GM11168 (cell line): ENCODE results near the gene GPR89A.
"Not testable (repeated sequence)": the region's sequence is repeated elsewhere in the genome, so short reads cannot be mapped to it uniquely, and the experiment has no call there.

Source experiments
- in situ Hi-C: fragments of 300-500 bp; cut with MboI; formaldehyde crosslinking; loops from one replicate; pipeline ENCODE4 v1.12.0; 2022; ENCODE audit warnings: low sequenced_read_pairs; ENCODE audit not compliant: unreplicated experiment

GPR89A gene

GRCh38 chr1:145673217-145673616 lies 65.4 kb downstream of the GPR89A start:
- in situ Hi-C loops, result not testable (repeated sequence)

GRCh38 chr1:145684858-145685257 lies 77.1 kb downstream of the GPR89A start:
- in situ Hi-C loops, result not testable (repeated sequence)

DNA sequence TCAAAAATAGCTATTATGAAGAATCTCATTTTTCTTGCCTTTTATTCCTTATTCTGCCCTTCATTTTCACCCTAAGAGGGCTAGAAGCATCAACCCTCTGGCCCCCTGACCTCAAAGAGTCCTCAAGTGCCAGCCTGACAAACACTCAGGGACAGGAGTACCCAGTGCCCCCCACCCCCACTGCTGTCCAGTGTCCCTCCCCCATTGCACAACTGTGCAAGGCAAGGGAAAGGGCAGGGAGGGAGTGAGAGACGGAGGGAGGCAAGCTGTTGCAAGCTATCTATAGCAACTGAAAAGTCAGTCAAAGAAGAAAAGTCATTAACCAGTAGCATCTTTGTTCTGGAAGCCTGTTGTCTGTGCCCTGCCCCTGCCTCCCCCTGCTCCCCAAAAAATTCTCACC lies 78.3 kb downstream of the GPR89A start:
- in situ Hi-C loops, result not testable (repeated sequence)

DNA sequence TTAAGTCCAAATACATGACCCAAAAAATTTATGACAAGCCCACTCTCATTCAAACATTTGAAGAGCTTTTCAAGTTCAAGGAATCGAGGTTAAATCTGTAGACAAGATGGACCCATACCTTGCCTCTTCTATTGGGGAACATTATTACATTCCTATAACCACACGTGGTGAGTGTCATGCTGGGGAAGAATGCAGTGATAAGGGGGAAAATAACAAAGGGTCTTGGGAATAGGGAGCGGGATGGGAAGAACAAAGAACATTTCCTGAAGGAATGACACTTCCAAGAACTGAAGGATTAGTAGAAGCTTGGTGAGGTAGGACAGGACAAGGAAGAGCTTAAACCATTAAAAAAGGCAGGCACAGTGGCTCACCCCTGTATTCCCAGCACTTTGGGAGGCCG lies 80.5 kb downstream of the GPR89A start:
- in situ Hi-C loops, result no loop called here

- in situ Hi-C loops, result no loop called here
Observed at GRCh38 chr1:145688924-145689323, 81.1 kb downstream of the GPR89A start.

DNA sequence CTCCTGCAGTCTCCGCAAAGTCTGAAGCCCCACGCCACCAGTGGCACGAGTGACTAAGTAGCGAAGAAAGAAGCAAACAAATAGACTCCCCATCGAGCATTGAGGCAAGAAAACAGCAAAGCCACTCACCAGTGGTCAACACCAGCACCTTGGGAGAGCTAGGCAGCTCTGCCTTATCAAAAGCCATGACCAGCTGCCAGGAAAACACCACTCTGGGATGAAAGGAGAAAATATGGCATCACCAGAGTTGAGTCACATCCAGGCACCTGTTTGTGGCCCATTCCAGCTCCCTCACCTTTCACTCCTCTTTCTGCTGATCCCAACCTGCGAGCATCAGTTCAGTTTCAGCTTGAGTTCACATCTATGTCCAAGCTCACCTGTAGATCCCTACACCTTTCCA lies 82.1 kb downstream of the GPR89A start:
- in situ Hi-C loops, result no loop called here

GRCh38 chr1:145690587-145691558 lies 83.1 kb downstream of the GPR89A start:
- in situ Hi-C loops, result no loop called here

GRCh38 chr1:145692785-145693443 lies 85.1 kb downstream of the GPR89A start:
- in situ Hi-C loops, result no loop called here

- in situ Hi-C loops, result no loop called here
Observed at GRCh38 chr1:145695821-145696629, 88.2 kb downstream of the GPR89A start.

- in situ Hi-C loops, result no loop called here
Observed at GRCh38 chr1:145696630-145696960, 88.8 kb downstream of the GPR89A start.

DNA sequence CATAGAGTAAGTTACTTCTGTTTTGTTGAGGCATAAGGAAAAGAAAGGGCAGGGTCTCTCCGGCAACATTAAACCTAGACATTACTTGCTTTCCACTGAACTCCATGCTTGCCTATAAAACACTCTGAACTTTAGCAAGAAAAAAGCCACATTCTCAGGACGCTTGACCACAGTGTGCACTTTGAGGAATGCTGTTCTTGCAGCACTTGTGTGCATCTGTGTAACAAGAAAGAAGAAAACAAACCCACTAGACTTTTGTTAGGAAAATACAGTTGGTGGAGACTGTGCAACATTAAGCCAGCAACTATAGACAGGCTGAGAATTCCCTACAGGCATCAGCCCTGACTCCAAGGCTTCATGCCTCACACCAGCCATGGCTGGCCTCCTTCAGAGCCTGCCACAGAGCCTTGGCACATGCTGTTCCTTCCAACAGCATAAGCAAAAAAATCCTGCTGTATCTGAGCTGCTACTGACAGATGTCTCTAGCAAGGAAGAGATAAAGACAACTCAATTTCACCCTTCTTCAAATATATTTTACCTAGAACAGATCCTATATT lies 93.6 kb downstream of the GPR89A start:
- in situ Hi-C loops, result no loop called here

DNA sequence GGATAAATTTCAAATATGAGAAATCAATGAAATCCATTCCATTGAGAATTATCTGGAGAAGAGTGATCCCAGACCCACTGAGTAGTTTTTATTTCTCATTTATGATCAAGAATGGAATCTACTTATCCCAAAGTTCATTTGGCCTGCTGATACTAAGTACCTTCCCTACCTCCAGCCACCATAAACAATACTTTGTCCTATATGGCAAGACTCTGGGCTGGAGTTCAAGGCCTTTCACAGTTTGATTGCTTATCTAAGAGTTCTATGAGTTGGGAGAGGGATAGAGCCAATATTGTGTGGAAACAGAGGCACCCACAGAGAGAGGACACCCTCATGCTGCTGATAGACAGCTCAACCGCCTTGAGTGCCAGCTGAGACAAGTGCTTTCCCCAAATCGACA lies 94.3 kb downstream of the GPR89A start:
- in situ Hi-C loops, result no loop called here

DNA sequence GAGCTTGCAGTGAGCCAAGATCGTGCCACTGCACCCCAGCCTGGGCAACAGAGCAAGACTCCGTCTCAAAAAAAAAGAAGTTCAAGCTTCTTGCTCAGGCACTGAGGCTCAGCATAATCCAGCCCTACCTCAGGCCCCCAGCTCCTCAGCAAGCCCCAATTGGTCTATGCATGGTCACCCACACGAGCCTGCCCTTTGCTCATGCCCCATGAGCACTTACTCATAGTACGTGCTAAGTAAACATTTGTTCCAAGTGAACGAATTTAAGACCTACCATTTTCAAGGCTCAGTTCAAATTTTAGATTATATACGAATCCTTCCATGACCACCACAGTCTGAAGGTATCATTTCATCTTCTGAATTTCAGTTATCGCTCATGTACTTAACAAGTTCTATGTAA lies 95.0 kb downstream of the GPR89A start:
- in situ Hi-C loops, result no loop called here

DNA sequence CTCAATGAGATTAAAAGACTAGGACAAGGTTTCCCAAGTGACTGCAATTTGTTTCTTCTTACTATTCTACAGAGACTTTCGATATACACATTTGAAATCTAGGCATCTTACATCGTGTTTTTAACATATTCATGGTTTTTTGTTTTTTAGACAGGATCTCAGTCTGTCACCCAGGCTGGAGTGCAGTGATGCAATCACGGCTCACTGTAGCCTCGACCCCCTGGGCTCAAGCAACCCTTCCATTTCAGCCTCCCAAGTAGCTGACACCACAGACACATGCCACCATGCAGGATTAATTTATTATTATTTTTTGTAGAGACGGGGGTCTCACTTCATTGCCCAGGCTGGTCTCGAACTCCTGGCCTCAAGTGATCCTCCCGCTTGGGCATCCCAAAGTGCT lies 97.8 kb downstream of the GPR89A start:
- in situ Hi-C loops, result no loop called here

GRCh38 chr1:145706086-145706664 lies 98.4 kb downstream of the GPR89A start:
- in situ Hi-C loops, result no loop called here

DNA sequence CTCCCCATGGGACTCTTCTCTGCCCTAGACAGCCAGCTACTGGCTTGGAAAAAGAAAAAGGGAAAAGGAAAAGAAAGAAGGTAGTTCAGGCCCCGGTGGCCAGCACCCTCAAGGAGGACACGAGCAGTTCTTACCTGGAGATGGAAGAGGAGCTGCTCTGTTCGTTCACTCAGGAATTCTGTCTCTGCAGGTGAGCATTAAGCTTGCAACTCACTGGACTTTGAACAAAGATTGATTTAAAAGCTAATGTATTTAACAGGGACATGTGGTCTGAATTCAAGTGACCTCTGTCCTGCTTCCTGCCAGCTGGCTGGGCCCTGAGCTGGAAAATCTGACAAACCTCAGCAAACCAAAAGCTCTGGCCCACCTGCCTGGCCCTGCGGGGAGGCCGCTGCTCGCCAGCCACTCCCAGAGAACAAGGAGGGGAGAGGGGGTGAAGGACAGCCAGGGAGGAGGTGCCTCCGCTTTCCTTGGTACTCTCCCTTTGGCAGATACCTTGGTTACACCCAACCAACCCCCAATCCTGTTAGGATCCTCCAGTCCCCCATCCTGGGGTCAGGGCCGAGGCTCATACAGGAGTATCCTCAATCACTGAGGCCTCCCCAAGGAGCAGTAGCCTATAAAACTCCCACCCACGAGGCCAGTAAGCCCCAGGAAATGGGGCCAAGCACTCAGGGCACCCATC lies 99.5 kb downstream of the GPR89A start, which contains the start of gene PDZK1:
Gene PDZK1, minus strand, starts transcription at position 186 of the 685 bp plus-strand sequence. CDS start 19,347 bp downstream, outside the sequence.
- in situ Hi-C loops, result no loop called here

DNA sequence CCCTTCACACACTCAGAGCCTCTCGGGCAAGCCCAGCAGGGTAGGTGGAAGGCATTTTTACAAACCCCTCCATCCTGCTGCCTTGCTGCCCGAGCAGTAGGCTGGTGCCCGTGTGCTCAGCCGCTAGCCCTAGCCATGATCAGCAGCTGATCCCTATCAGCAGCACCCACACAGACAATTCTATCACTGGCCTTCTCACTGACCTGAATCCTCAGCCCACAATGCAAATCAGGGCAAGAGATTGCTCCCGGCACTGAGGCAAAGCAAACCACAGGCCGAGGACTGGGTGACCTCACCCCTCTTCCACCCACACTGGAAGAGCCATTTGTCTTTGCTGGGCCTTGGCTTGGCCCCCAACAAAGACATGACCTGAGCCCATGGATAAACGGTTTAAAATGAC lies 100.3 kb downstream of the GPR89A start:
- in situ Hi-C loops, result no loop called here

- in situ Hi-C loops, result no loop called here
Observed at GRCh38 chr1:145710291-145711027, 102.7 kb downstream of the GPR89A start.

GRCh38 chr1:145711213-145711651 lies 103.4 kb downstream of the GPR89A start:
- in situ Hi-C loops, result no loop called here
